Tibial nerve (tissue), 4 donors: ENCODE data around the gene MYB.

Experiments
- CTCF ChIP-seq, 5 experiments: fragments of 200-600 bp in 3 of 5; fragments of 450-650 bp in 2 of 5; sonication (generic) in 3 of 5; IDR thresholded peaks; one replicate each; pipeline ENCODE4 v1.5.1; 2016 to 2019; ENCODE audit warnings: antibody characterized with exemption in 5 of 5, mild to moderate bottlenecking in 3 of 5, moderate library complexity in 2 of 5
- EP300 ChIP-seq, 2 donors: sonication (generic); formaldehyde crosslinking; IDR thresholded peaks; one replicate each; pipeline ENCODE4 v1.6.1; 2017; ENCODE audit warnings: antibody characterized with exemption in 2 of 2, mild to moderate bottlenecking in 1 of 2
- POLR2A ChIP-seq, 2 donors: fragments of 450-650 bp; IDR thresholded peaks; one replicate each; pipeline ENCODE4 v1.6.1; 2017; ENCODE audit warnings: antibody characterized with exemption in 2 of 2, mild to moderate bottlenecking in 2 of 2, moderate library complexity in 2 of 2

GRCh38 chr6:135183002-135183531 is 2.0 kb downstream of the MYB start:
- TF ChIP-seq EP300 (IDR thresholded peaks at IDR 0.05) (no peak), CTCF (IDR thresholded peaks at IDR 0.05) (no peak), POLR2A (IDR thresholded peaks at IDR 0.05) (no peak)
